Rectal smooth muscle tissue (tissue), 1 donor: ENCODE data around the gene TMEM135.

Source experiments
- H3K27ac ChIP-seq: one replicate; pipeline ENCODE4 v1.7.0; 2013; ENCODE audit warnings: low read depth, low read length, inconsistent platforms
- H3K27me3 ChIP-seq: one replicate; pipeline ENCODE4 v1.7.0; 2013; ENCODE audit warnings: low read length; ENCODE audit not compliant: control insufficient read depth, insufficient read depth
- H3K36me3 ChIP-seq: one replicate; pipeline ENCODE4 v1.7.0; 2013; ENCODE audit warnings: low read length; ENCODE audit not compliant: control insufficient read depth, insufficient read depth
- H3K4me1 ChIP-seq: one replicate; pipeline ENCODE4 v1.7.0; 2013; ENCODE audit warnings: low read length; ENCODE audit not compliant: control insufficient read depth, insufficient read depth
- H3K4me3 ChIP-seq: one replicate; pipeline ENCODE4 v1.7.0; 2013; ENCODE audit warnings: low read length
- H3K9ac ChIP-seq: one replicate; pipeline ENCODE4 v1.7.0; 2013; ENCODE audit warnings: low read length

The TMEM135 gene

DNA sequence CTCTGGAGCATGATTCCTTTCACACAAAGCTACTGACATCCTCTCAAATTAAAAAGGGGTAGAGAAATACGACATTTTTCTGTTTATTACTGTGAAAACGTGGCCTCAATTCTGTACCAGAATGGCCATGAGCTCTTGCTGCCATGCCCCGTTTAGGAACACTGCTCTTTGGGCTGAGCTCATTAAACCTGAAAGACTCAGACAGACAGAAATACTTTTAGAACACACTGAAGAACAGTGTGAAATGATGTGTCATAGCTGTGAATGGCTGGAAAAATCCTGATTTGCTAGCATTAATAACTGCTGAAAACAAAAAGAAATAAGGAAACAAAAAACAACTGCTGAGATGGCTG, 32.2 kb upstream of the TMEM135 start:
- Histone ChIP-seq H3K27me3 (no peaks in the 10 kb centered on the region), H3K36me3 (no peaks in the 10 kb centered on the region), H3K4me1 (no peaks in the 10 kb centered on the region), H3K9ac (no peak overlapping the region), H3K4me3 (no peak overlapping the region), H3K27ac (no peak overlapping the region)

DNA sequence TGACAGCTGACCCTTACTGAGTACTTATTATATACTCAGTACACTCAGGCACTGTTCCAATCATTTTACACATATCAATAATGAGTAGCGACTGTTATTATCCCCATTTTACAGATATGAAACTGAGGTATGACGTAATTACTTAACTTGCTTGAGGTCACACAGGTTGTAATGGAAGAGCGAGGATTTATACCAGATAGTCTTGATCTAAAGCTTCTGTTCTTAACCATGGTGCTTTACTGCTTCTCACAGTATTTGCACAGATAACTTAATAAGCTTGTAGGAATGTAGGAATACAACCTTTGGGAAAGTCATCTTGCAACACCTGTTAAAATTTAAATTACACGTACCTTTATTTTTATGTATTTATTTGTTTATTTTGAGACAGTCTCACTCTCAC, 31.7 kb upstream of the TMEM135 start:
- Histone ChIP-seq H3K27me3 (no peaks in the 10 kb centered on the region), H3K9ac (no peak overlapping the region), H3K4me1 (no peaks in the 10 kb centered on the region), H3K36me3 (no peaks in the 10 kb centered on the region), H3K27ac (no peak overlapping the region), H3K4me3 (no peak overlapping the region)

DNA sequence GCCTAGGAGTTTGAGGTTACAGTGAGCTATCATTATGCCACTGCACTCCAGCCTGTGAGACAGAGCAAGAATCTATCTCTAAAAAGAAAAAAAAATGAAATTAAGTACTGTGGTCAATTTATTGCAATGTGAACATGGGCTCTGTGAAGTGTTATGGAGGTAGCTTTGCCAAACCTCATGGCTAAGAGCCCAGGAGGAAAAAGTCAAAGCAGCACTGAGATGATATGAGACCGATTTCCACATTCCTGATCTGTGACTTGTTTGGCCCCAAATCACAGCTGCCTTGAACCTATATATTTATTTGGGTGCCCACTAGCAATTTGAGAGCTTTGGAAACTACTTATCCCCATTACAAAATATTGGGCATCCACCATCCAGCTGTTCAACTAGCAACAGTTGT, 29.8 kb upstream of the TMEM135 start:
- H3K27ac ChIP-seq, result no peak overlapping the region
- no peak overlapping the region for H3K9ac ChIP-seq
- H3K4me1 ChIP-seq, result no peaks in the 10 kb centered on the region
- H3K4me3 ChIP-seq, result no peak overlapping the region
- no peaks in the 10 kb centered on the region for H3K36me3 ChIP-seq
- H3K27me3 ChIP-seq, result no peaks in the 10 kb centered on the region

DNA sequence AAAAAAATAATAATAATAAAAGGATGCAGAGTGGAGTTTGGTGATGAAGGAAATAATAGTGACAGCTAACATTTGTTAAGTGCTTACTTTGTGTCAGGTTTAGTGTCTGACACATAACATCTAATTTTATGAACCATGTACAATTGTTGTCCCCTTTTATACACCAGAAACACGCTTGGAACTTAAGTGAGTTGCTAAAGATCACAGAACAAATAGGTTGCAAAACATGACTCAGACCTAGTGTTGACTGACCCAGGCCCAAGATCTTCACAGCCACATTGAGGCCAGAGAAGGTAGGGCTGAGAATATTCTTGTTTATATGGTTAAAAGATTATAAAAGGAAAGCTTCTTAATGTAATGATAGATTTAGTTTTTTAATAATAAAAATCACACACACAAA, 25.6 kb upstream of the TMEM135 start:
- Histone ChIP-seq H3K9ac (no peak overlapping the region), H3K36me3 (no peaks in the 10 kb centered on the region), H3K4me3 (no peak overlapping the region), H3K27ac (no peak overlapping the region), H3K4me1 (peaks cover 5% of the 10 kb centered on the region), H3K27me3 (no peaks in the 10 kb centered on the region)

DNA sequence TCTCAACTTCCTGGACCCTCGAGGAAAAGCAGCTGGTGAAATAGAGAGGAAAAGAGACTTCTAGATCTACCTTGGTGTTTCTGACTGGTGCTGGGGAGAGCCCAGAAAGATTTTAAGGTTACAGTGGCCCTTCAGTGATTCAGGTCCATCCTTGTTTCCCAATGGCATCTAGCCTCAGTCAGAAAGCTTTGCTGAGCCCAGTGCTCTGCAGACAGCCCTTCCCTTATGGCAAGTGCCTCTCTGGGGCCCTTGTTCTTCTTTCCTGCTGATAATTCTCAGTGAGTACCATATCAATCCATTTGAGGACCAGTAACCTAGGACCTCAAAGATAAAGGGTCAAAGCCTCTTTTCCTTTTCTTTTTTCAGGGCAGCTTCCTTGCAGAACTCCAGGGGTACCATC, 25.1 kb upstream of the TMEM135 start:
- no peak overlapping the region for H3K4me3 ChIP-seq
- no peaks in the 10 kb centered on the region for H3K27me3 ChIP-seq
- peaks cover 5% of the 10 kb centered on the region for H3K4me1 ChIP-seq
- no peak overlapping the region for H3K9ac ChIP-seq
- no peaks in the 10 kb centered on the region for H3K36me3 ChIP-seq
- no peak overlapping the region for H3K27ac ChIP-seq

DNA sequence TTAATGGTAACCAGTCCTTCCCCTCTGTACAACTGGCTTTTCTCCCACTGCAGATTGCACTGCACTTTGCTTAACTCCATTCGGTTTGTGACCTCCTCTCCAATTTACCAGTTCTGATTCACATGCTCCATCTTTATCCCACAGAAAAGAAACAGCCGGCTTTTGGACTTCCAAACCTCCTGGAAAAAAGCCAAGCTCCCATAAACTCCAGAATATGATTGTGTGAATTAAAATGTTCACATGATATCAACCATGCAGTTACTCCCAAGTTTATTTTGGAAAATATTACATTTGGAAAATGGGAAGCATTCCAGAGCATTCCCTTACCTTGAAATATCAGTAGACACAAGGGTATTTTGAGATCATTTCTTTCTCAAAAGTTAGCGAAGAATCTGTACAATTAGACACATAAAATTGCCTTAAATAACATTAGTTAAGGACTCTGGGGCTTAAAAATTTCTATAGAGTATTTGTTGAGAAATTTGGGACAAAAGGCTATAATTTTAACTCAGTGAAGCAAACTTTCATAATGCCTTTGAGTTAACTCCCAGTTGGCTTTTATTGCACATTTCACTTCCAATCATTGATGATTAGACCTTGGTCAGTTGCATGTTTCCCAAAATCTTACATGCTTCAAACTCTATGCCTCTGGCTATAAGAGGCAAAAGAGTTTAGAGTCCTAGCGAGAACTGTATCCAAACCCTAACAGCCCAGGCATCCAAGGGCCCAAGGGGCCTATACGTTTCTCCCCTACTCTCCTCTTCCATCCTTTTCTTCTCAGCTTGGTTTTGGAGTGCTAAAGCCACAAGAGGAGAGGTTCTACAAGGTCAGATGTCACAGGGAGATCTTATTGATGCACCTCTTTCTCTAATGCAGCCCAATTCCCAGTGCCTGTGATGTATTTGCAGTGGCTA, 23.6 kb upstream of the TMEM135 start:
- no peak overlapping the region for H3K27ac ChIP-seq

DNA sequence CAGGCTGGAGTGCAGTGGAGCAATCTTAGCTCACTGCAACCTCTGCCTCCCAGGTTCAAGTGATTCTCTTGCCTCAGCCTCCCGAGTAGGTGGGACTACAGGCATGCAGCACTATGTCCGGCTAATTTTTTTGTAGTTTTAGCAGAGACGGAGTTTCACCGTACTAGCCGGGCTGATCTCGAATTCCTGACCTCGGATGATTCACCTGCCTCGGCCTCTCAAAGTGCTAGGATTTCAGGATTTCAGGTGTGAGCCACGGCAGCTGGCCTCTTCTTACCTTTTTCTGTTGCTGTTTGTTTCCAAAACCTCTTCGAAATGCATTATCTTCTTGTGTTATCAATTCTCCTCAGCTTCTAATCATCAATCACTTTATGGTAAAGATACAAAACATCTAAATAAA, 22.1 kb upstream of the TMEM135 start:
- Histone ChIP-seq H3K27me3 (no peaks in the 10 kb centered on the region), H3K4me1 (peaks cover 5% of the 10 kb centered on the region), H3K4me3 (no peak overlapping the region), H3K36me3 (no peaks in the 10 kb centered on the region), H3K27ac (no peak overlapping the region), H3K9ac (no peak overlapping the region)

More for the DNA sequence above, 23.6 kb upstream of the TMEM135 start:
- Histone ChIP-seq H3K36me3 (no peaks in the 10 kb centered on the region), H3K4me1 (peaks cover 5% of the 10 kb centered on the region), H3K9ac (no peak overlapping the region), H3K27me3 (no peaks in the 10 kb centered on the region), H3K4me3 (no peak overlapping the region)

DNA sequence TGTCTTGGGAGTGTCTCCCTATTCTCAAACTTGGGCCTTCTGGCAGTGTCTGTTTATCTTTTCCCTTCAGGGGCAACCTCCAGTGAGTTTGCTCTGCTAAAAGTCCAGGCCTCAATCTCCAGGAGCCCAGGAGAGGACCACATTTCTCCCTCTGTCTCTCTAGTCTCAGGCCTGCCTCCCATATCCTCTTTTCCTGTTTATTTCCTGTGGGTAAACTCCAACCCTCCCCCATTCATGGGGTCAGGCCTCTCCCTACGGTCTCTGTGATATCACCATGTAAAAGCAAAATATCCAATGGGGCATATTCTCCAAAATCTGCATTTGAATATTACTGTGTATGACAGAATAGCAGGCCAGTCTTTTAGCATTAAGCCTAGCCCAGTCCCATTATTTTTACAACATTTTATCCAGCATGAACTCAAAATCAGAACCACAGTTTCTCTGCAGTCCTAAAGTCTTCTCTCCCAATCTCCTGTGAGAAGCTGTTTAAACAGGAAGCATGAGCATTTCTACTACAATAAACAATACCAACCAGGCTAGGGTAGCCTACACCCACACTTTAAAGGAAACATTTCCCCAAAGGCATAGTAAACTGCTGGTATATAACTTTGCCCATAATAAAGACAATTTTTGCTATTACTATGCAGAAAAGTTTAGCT, 18.0 kb upstream of the TMEM135 start:
- H3K36me3 ChIP-seq, result no peaks in the 10 kb centered on the region
- H3K27me3 ChIP-seq, result no peaks in the 10 kb centered on the region
- H3K9ac ChIP-seq, result no peak overlapping the region
- H3K27ac ChIP-seq, result no peak overlapping the region
- no peak overlapping the region for H3K4me3 ChIP-seq
- no peaks in the 10 kb centered on the region for H3K4me1 ChIP-seq

DNA sequence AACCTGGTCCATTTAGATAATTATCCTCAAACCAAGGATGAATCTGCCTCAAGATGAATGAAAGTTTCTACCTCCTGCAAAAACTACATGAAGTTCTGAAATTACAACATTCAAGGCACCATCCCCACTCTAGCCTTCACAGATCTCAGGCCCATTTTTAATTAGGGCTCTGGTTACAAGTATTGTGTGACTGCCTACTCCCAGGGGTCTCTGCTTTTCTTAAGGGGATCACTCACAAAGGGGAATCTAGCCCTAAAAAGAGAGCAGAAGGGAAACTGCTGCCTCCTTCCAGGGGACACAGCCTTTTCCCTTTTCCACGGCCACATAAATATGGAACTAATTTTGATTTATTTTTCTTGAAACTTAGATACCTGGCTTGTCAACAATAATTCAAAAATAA, 17.4 kb upstream of the TMEM135 start:
- no peaks in the 10 kb centered on the region for H3K27me3 ChIP-seq
- no peaks in the 10 kb centered on the region for H3K36me3 ChIP-seq
- no peak overlapping the region for H3K9ac ChIP-seq
- no peak overlapping the region for H3K27ac ChIP-seq
- no peaks in the 10 kb centered on the region for H3K4me1 ChIP-seq
- no peak overlapping the region for H3K4me3 ChIP-seq

DNA sequence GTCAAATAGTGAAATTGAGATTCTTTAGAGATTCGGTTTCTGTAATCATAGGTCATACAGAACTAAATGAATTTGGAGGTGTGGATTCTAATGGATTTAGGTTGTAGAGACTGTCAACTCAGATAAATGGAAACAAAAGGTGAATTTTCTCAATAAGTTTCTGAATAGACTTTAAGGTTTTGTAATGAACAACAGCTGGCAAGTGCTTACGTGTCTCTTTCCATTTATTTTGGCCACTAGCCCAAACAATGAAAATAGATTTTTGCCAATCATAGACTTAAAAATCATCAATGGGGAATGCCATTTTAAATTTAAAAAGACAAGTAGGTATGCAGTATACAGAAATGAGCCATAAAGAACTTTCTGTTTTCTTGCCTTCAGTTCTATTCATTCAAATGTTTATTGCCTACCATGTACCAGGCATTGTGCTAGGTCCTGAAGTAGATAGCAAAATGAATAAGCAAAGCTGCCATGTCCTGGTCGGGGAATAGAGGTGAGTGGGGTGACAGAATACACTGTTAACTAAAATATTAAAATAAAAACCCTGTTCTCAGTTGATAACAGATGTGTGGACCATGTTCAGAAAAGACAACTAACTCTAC, 16.9 kb upstream of the TMEM135 start:
- Histone ChIP-seq H3K36me3 (no peaks in the 10 kb centered on the region), H3K4me3 (no peak overlapping the region), H3K27ac (no peak overlapping the region), H3K9ac (no peak overlapping the region), H3K4me1 (no peaks in the 10 kb centered on the region), H3K27me3 (no peaks in the 10 kb centered on the region)

DNA sequence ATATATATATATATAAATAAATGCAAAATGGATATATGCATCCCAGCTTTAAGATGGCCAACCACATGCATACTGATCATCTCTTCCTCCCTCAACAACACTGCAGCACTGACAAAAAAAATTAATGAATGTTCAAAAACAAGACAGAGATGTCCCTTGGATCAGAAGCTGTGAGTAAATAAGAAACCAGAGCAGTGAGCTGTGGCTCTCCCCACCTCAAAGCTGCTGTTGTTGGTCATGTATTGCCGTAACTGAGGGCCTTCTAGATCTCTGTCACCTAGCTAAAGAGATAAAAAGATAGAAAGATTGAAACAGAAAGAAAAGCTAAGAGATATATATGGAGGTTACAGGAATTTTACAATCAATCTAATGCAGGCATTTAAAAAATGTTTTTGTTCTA, 15.5 kb upstream of the TMEM135 start:
- no peaks in the 10 kb centered on the region for H3K27me3 ChIP-seq
- H3K9ac ChIP-seq, result no peak overlapping the region
- no peaks in the 10 kb centered on the region for H3K4me1 ChIP-seq
- H3K4me3 ChIP-seq, result no peak overlapping the region
- no peak overlapping the region for H3K27ac ChIP-seq
- no peaks in the 10 kb centered on the region for H3K36me3 ChIP-seq

DNA sequence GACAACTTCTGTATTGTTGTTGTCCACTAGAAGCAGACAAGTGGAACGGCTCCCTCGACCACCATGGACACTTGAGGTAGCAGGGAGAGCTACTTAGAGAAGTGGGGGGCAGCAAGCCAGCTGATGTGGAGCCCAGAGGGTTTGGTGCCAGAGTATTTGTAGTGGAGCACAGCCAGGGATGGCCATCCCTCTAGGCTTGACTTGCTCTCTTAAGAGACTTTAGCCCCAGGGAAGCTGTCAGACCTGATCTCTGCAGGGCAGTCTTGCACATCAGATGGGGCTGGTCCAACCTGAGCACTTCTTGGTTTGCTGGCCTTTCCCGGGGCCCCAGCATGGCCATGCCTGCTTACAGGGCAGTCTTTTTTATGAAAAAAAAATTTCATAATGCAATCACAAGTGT, 15.0 kb upstream of the TMEM135 start:
- H3K27me3 ChIP-seq, result no peaks in the 10 kb centered on the region
- no peak overlapping the region for H3K27ac ChIP-seq
- no peak overlapping the region for H3K9ac ChIP-seq
- no peaks in the 10 kb centered on the region for H3K4me1 ChIP-seq
- H3K36me3 ChIP-seq, result no peaks in the 10 kb centered on the region
- H3K4me3 ChIP-seq, result no peak overlapping the region
